DND-41 (cell line): Measurements from ENCODE around the gene TOGARAM2.

Experiments used
- CTCF ChIP-seq: IDR thresholded peaks from 2 replicates; pipeline ENCODE4 v1.5.1; 2012; ENCODE audit warnings: borderline replicate concordance, low read length, moderate library complexity, mild to moderate bottlenecking; ENCODE audit not compliant: poor library complexity, severe bottlenecking; ENCODE audit errors: extremely low read depth
- EZH2 ChIP-seq: IDR thresholded peaks from 3 replicates; pipeline ENCODE4 v1.6.1; 2012; ENCODE audit warnings: borderline replicate concordance, low read depth, mild to moderate bottlenecking, moderate library complexity, low read length, inconsistent platforms; ENCODE audit not compliant: severe bottlenecking

DNA sequence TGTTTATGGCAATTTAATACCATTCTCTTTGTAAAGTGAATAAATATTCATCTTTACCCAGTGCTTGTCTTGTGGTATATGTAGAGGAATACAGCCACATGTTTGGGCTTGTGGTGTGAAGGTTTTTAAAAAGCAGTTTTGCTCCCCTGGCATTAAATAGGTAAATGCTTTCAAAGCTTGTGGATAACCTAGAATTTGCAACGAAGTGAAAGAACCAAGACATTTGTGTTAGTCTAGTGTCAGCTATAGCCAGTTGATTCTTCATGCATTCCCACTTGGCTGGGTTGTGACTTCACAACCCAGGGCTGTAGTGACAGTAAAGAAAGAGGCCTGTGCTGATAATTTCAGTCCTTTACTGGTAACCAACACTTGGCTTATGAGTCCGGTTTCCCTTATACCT is 32.9 kb upstream of the TOGARAM2 start:
- TF ChIP-seq CTCF: no peak
- TF ChIP-seq EZH2: no peak
